GM04504 (cell line): ENCODE data around the gene VSX1.

Experiments
- DNase-seq: peaks from one replicate; pipeline ENCODE4 v3.0.0-alpha.2; 2012; ENCODE audit warnings: low read depth

The VSX1 gene

GRCh38 chr20:25081730-25082497, at the start of gene VSX1:
TSS of gene VSX1 (minus strand) at chr20:25082141. CDS start at chr20:25082096, 45 bp downstream.
- DNase-seq, result no peak

DNA sequence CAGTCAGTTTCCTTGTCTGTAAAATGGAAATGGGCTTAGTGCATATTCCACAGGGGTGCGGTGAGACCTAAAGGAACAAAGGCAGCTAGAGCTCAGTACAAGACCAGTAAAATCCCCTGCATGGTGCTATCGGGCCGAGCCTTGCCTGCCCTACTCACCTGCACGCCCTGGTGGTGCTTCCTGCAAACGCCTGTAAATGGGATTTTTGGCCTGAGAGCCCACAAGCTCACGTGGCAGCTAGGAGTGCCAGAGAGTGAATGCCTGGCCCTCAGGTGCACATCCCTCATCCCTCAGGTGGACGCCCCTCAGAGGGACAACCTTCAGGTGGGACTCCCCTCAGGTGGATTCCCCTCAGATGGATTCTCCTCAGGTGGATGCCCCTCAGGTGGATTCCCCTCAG, 48.0 kb upstream of the VSX1 start:
- no peak for DNase-seq

DNA sequence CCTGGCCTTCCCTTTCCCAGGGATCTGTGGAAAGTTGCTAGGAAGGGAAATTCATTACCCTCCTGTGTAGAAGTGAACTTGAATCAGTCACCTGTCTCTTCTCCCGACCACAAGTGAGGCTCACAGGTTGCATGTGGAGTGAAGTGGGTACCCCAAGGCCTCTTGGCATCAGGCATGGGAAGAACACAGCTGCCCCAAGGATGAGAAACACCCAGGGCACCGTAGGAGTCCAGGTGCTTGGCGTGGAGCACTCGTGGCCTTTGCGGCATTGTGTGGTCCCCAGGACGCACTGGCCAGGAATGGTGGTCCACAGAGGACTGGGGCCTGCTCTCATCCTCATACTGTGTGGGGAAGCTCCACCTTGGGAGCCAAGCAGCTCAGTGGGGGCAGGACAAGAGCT, 47.5 kb upstream of the VSX1 start:
- DNase-seq, result no peak

DNA sequence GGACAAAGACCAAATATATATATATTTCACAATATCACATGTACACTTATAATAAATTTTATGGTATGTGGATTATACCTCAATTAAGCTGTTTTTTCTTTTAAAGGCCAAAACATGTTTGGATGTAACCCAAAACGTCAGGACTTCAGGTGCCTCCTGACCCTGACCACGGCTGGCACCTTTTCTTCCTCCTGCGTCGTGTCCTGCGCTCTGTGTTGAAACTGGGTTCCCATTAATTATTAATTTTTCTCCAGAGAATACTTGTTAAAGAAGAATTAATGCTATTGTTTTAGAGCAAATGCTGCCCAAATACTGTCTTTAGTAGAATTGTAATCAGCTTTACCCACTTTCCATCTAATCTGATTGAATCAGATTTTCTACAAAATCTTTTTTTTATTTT, 46.7 kb upstream of the VSX1 start:
- DNase-seq, result no peak

GRCh38 chr20:25127761-25128537, 46.0 kb upstream of the VSX1 start:
- no peak for DNase-seq

DNA sequence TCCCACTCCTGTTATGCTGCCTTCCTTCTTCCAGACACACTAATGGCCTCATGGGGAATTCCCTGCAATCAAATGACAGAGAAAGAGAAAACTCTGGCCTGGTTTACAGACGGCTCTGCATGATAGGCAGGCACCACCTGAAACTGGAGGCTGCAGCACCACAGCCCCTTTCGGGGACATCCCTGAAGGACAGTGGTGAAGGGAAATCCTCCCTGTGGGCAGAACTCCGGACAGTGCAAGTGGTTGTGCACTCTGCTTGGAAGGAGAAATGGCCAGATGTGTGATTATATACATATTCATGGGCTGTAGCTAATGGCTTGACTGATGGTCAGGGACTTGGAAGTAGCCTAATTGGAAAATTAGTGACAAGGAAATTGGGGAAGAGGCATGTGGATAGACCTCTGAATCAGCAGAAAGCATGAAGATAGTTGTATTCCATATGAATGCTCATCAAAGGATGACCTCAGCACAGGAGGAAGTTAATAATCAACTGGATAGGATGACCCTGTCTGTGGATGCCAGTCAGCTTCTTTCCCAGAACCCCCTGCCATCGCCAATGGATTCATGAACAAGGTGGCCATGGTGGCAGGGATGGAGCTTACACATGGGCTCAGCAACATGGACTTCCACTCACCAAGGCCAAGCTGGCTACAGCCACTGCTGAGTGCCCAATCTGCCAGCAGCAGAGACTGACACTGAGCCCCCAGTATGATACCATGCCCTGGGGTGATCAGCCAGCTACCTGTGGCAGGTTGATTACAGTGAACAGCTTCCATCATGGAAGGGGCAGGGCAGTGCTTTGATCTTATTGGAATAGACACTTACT, 44.5 kb upstream of the VSX1 start:
- no peak for DNase-seq

GRCh38 chr20:25125636-25126035, 43.7 kb upstream of the VSX1 start:
- no peak for DNase-seq

DNA sequence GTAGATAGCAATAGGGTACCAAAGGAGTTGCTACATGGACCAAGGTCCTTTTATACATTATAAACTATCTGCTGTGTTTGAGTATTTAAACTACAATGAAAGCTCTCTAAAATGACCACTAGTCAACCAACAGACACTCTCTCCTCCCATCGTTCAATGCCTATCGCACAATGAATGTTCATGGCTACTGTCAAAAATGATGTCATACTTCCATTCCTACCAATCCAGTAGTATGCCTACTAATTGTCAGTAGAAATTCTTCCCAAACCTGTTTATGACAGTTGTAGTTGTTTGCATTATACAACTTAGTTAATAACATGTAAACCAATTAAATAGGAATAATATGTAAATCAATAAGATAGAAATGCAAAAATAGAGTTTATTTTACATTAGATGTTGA, 39.0 kb upstream of the VSX1 start:
- DNase-seq, result no peak

GRCh38 chr20:25120457-25120856, 38.5 kb upstream of the VSX1 start:
- DNase-seq, result no peak

- no peak for DNase-seq
Observed at GRCh38 chr20:25118529-25118928, 36.6 kb upstream of the VSX1 start.

DNA sequence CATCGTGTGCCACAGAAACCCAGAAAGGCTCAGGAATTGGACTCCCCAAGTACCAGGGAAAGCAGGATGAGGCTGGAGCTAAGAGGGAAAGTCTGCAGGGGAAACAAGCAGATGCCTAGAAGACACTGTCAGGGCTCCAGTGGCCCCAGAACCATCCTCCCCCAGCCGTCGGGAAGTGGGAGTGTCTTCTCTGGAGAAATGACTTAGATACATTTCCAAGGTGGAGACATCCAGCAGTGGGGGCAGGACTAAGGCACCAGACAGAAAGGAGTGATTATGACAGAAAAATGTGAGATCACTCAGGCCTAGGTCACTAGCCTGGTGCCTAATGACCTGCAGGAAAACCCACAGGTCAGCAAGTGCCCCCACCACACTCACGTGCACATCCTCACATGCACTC, 36.0 kb upstream of the VSX1 start:
- DNase-seq, result no peak

DNA sequence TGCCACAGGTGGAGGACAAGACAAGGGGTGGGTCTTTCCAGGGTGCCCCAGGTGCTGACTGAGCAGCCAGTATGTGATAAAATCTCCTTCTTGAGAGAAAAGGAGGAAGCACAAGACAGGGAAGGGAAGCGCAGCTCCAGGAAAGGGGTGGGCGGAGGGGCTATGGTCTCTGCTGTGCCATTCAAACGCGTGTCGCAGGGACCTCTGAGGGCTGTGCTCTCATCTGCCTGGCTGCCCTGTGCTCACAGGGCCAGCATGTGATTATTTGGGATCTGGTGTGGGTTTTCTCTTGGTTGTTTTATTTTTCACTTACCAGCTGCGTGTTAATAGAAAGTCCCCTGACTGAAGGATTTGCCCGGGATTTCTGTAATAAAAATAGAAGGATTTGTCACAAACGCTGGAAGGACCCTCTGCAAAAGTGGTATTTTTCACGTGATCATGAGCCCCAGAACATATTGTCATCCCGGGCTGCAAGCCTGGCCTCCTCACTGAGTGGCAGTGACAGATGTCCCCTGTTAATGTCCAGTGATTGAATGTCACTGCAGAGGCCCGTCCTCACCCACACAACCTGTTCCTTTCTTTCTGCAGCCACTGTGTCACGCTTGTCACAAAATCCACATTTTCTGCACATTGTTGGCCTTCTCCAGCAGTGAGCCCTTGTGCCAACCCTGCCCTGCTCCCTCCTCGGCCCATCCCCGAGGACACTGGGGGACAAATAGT, 35.0 kb upstream of the VSX1 start:
- DNase-seq, result no peak

- DNase-seq, result no peak
Observed at GRCh38 chr20:25103526-25103925, 21.6 kb upstream of the VSX1 start.

DNA sequence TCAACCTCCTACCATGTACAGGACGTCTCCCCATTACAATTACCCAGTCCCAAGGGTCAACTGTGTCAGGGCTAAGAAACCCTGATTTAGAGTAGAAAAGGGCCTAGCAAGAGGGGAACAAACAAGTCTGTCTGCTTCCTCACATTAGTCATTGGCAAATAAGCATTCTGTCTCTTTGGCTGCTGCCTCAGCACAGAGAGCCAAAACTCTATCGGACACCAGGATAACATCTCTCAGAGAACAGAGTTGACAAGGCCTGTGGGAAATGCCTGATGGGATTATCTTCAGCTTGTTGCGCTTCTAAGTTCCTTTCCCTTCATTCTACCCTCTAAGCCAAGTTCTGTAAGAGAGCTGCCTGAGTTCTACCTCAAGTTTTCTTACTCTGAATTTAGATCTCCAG, 19.0 kb upstream of the VSX1 start:
- no peak for DNase-seq

- no peak for DNase-seq
Observed at GRCh38 chr20:25099601-25100140, 17.7 kb upstream of the VSX1 start.

GRCh38 chr20:25097498-25097897, 15.6 kb upstream of the VSX1 start:
- DNase-seq, result no peak

DNA sequence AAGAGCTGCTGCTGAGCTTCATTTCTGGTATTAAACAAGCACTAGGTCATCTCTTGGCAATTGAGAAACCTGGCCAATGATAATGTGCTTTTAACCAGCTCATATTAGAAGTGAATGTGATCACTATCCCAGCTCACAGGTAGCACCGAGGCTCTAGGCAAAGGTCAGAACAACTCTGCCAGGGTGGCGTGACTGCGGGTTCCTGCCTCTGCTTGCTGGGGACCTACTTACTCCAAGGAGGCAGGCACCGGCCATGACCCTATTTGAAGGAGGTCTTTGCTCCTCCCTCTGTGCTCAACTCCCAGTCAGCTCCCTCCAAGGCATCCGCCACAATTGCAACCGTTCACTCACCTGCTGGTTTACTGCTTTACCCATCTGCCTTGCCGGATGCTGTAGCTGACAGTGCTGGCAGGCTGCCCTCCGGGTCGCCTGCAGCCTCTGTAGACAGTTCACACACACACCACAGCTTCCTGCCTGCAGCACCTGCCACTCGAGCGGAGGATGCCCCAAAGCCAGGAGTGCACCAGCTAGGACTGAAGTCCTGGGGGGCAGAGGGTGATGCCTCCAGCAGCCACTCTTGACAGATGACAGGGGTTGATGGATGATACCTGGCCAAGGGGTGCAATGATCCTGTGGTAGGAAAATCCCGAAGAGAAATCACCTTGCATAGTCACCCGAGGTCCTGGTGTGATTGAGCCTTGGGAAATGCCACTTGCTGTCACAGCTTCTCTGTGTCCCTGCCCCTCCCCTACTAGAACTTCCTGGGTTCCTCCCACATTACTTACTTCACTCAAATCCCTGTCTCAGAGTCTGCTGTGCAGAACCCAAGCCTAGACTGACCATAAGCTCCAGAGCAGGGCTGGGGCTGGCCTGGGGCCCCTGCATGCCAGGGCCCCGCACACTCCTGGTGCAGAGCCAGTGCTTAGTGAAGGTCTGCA, 8.8 kb upstream of the VSX1 start:
- DNase-seq, result no peak

DNA sequence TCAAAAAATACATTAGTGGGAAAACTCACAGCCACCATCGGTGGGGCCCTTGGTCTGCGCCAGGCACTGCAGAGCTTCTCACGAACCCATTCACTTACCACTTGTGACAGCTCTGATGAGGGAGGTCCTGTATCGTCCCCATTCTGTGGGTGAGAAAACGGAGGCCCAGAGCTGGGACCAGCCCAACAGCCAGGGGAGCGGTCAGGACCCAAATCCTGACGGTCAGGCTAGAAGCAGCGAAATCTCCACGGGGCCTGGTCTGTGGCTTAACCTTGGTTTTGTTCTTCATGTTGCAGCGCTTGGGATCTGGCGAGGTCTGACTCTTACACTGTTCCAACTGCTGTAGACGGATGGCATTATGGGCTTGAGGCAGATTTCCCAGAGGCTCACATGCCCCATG, 7.7 kb upstream of the VSX1 start:
- no peak for DNase-seq

DNA sequence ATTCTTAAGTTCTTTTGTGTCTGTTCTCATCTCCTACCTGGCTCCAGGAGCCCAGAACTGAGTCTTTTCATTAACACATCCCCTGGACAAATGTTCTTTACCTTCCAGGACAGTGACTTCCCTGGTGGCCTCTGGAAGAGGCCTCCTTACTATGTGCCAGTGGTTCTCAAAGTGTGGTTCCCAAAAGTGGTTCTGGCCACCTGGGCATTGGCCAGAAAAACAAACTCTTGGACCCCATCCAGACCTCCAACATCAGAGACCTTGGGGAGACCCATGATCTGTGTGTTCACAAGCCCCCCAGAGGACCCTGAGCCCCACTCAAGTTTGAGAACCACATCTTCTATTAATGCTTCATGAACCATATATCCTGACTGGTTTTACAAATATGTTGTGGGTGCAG, 7.2 kb upstream of the VSX1 start:
- DNase-seq, result no peak

GRCh38 chr20:25088267-25088666, 6.3 kb upstream of the VSX1 start:
- DNase-seq, result no peak
